Activated T-helper 9 cell treated with anti-CD3 and anti-CD28 coated beads, Interleukin-2, amount 50 U/mL, for 16 hours (primary cell): ENCODE results near the gene GUCD1.

ENCODE experiments used
- DNase-seq: peaks from one replicate; pipeline ENCODE4 v3.0.0-alpha.2; 2020; ENCODE audit warnings: low read depth

Gene GUCD1

DNA sequence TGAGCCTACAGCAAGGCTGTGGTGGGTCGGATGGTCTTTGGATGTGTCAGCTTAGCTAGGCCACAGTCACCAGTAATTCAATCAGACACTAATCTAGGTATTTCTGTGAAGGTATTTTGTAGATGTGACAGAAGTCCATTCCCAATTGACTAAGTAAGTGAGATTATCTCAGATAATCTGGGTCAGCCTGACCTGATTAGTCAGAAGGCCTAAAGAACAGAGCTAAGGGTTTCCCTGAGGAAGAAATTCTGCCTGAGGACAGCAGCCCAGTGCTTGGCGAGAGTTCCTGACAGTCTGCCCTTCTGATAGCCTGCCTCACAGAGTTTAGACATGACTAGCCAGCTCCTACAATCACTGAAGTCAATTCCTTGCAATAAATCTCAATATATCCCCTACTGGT, 28.7 kb downstream of the GUCD1 start:
- no peak for DNase-seq

DNA sequence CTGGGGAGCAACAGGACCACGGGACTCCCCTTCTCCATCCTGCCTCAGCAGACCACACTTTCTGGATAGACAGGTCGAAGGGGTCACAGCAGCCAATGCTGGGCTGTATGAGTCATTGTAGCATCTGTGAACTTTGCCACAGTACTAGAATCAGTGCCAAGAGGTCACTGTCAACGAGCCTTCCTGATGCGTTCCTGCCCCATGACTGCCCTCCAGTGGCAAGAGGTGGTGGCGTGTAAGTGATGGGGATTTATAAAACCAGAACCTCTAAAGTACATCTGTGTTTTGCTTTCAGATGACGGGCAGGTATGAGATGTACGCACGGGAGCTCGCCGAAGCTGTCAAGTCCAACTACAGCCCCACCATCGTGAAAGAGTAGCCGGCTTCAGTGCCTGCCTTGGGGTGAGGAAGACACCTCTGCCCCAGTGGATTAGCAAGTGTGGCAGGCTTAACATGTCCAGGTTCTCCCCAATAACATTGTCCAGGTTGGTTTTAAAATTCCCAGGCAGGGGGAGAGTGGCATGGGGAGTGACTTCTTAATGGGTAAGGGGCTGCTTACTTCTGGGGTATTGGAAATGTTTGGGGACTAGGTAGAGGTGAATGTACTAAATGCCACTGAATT, 29.4 kb downstream of the GUCD1 start:
- DNase-seq: peak; percentile 58

DNA sequence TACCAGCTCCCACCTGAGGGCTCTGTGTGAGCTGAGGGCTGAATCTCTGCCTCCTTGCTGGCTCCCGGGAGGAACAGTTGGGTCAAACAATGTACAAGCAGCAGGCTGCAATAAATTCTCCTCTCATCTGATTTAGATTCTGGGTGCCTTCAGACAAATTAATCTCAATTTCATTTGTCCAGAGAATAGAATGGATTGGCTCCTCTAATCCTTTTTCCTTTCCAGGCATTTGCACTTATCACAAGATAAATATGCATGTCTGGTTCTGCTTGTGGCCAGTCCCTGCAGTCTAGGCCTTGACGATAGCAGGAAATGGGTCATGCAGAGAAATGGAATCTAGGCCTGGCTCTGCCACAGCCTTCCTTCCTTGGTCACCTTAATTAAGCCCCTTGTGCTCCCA, 31.1 kb downstream of the GUCD1 start:
- DNase-seq: no peak

DNA sequence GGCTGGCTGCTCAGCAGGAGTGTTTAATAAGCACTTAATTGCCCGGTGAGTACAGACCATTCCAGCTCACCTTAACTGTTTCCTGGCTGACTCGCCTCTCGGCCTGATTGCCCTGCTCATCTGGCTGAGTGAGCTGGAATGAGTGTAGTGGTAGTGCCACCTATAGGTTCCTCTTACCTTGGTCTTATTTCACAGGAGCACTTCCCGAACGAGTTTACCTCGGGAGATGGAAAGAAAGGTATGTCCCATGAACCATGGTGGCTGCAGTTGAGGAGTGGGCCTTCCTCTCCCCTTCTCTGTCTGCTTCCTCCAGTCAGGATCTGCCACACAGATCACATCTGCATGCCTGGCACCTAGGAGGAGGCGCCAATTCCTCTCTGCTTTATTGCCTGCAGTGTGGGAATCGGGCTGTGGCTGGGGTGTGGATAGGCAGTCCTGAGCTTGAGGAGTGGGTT, 33.1 kb downstream of the GUCD1 start:
- DNase-seq: no peak

DNA sequence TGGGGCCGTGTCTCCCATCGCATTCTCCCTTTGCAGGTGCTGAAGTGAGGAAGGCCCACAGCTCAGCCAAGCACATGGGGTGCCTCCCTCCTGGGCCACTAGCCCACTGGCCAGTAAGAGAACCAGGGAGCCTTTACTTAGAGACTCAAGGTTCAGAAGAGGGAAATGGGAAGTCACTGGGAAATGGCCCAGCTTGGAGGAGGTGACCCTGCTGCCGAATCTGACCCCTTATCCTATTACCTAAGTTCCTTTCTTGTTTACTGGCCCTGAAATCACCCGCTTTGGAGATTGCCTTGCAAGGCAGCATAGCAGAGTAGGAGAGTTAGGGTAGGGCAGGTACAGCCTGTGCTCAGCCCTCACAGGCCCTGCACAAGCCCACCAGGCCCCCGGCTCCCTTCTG, 35.4 kb downstream of the GUCD1 start:
- DNase-seq: no peak

DNA sequence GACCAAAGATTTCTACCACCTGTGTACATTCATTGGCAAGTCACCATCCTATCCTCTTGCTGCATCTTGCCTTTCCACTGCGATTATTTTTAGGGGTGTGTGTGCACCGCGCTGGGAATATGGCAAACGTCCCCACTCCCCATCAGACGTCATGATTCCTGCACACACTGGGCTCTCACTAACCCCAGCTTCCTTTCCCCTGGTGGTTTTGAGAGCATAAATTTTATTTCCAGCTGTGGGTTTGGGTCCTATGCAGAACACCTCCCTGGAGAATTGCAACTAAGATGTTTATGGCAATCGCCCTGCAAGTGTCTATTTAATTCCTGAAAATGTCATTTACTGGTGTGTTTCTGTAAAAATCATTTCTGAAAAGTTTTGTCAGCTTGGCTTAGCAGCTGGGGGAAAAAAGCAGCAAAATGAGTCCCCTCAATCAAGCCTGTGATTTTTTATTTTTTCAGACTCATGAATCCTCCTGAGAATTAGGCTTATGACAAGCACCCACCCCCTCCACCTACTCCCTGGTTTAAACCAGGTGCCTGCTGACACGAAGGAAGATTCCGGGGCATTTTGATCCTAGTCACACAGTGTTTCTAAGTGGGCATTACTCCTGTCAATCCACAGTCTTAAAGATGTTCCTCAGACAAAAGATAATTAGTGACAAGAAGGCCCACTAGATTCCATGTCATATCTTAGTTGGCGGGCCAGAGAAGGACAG, 36.0 kb downstream of the GUCD1 start:
- DNase-seq: no peak

DNA sequence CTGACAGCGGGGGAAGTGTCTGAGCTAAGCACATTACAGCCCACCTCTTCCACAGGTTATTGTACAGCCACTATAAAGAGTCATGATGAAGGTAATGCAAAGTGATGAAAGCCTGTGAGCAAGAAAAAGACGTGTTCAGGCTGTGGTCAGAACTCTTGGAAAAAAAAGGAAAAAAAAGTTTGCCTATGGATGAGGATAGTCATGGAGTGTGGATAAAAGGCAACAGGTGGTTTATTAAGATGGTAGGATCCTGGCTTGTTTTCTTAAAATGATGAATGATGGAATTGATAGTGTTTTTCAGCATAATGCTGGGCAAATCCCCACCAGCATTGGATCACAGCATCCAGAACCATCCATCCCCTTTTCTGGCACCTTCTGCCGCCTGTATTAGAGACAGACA, 36.7 kb downstream of the GUCD1 start:
- DNase-seq: no peak

DNA sequence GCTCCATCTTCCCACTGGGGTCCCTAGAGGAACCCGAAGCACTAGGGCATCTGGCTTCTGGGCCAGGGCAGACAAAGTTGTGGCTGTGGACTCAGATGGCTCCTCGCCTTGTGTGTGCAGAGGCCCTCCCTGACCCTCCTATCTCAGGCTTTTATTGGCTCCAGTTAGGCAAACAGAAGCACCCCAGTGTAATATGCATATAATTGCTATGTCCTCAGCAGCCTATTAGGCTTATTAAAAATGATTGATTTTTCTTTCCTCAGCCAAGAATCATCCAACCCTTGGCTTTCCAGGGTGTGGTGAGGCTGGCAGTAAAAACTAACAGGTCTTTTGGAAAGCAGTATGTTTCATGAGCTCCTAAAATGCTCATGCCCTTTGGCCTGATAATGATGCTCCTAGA, 37.5 kb downstream of the GUCD1 start:
- no peak for DNase-seq

DNA sequence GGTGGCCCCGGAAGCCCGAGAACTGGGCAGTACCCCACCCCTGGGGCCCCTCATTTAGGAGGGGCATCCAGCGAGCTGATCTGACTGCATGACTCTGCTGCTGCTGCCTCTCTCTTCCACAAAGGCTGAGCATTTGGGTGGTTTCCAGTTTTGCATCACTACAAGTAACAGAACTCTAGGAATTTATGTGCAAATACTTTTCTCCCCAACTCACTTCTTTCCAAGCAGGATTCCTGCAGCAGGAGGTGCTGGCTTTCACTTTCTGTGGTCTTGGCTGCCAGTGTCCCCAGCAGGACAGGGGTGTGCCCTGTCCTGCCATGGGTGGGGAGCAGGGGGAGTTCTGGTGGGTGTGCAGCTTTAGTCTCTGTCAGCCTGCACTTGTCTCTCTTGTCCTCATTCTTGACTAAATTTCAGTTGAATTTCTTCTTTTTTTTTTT, 38.6 kb downstream of the GUCD1 start:
- no peak for DNase-seq

DNA sequence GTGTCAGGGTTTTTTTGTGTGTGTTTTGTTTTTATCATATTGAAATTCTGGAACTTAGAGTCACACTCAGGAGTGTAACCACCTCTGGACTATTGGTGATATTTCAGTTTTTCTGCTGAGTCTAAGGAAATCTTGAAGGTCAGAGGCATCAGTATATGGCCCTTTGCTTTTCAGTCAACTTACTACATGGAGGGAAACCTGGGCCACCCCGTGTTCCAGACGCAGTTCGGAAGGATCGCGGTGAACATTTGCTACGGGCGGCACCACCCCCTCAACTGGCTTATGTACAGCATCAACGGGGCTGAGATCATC, 40.0 kb downstream of the GUCD1 start:
- DNase-seq: no peak

DNA sequence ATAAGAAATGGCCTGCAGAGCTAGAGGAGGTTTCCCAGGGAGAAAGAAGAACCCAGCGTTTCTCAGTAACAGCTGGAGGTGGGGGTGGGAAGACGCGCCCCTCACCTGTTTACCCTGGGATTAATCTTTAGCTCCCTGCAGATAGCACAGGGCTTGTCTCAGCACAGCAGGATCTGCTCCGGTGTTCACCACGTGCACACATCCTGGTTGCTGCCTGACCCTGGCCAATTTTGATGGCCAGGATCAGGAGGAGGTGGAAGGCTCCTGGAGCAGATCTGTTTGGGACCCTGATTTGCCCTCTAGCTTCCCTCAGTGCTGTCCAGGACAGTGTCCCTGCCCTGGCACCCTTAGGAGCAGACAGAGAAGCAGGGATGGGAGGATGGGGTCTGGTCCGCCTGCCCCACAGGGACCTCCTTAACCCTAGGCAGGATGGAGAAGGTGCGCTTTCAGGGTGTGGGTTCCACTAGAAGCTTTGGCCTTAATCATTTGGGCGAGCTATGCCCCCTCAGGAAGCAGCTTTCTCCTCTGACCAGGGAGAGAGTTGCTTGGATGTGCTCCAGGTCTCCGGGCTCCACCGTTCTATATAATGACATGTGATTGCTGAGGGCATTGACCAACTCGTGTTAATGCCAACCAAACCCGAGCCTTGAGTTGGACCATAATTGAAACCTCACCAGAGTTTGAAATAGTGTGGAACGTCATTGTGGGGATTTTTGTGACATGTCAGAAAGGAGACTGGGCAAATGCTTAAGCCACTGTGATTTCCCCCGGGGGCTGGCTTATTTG, 40.5 kb downstream of the GUCD1 start:
- no peak for DNase-seq

DNA sequence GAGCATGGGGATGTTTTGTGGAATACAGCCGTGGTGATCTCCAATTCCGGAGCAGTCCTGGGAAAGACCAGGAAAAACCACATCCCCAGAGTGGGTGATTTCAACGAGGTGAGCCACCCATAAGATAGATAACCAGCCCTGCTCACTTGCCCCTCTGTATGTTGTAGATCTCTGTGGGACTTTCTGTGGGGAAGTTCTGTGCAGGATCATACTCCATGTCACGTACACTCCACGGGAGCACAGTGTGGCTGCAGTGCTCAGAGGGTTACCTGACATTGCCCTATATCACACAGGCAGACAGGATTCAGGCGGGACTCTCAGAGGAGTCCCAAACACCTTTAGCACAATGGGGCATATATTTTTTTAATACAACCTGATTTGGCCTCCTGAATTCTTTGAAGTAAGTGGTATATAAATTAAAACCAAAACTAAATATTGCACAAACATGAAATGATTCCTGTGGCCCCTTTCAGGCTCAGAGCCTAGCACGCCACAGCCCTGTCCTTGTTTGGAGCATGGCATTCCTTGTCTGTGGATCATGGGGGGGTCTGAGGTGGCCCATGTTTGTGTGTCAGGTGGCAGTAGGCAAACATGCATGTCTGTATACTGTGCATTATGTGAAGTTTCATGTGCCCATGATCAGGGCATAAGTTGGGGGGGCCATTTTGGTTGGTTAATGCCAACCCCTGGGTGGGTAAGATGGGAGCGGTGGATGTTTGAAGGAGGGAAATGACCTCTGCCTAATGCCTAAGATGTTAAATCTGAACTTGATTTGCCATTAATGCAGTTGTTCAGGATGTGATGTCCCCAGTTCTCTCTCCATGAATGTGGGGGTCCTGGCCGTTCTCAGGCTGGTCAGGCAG, 41.3 kb downstream of the GUCD1 start:
- DNase-seq: no peak

DNA sequence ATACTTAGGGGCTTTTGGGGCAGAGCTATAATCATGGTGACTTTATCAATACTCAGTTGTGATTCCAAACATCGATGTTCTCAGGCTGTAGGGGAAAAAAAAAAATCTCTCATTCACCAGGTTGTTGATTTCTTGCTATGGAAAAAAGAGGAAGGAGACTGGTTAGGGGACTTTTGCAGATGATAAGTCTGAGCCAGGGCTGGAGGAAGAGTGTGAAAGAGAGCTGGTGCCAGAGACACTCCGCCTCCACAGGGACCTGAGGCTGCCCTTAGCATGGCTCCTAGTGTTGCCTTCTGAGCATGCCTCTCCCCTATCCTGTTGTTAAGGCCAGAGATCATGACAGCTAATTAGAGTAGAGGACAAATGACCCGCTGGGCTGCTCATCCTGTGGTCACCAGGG, 42.9 kb downstream of the GUCD1 start:
- DNase-seq: no peak

DNA sequence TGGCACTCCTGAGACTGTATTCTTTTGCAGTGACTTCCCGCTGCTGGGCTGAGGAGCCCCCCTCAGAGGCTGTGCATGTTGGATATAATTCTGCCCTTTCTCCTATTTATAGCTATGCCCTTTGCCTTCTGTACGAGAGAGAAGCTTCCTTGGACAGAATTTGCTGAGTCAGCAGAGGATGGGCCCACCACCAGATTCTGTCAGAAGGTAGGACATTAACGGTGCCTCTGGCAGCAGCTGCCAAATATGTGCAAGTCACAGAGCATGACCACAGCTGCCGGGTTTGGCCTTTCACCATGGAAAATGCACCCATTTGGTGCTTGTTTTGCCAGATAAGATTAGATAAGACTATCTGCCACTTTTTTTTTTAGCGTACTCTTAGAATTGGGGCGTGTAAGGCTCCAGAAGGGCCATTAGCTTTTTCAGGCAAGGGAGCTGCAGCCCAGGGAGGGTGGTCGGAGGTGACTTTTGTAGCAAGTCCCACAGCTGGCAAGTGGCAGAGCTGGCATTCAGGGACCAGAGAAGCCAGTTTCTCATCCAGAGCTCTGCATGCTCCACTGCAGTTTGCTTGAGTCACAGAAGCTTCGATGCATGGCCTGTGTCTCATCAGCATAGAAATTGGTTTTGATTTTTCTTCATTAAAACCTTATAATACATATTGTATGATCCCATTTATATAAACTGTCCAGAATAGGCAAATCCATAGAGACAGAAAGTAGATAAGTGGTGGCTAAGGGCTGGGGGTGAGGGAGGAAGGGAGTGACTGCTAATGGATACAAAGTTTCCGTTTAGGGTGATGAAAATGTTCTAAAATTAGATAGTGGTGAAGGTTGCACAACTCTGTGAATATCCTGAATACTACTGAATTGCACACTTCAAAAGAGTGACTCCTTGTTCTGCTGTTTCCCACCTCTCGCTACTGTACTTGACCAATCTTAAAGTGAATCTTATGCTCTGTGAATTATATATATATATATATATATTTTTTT, 44.0 kb downstream of the GUCD1 start:
- DNase-seq: no peak

DNA sequence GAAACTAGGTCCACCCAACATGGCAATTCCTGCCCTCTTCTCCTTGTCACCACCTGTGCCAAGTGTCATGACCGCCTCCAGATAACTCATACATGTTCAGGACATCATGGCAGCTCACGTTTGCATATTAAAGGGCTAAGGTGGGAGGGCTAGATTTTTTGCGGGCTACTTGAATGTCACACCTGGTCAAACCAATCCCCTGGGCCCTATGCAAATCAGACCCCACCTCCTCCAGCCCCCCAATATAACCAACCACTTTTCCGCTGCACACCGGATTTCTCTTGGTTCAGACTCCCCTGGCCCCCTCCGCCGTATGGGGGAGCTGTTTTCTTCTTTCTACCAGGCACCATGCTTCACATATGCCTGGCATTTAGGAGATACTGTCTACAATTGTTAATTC, 47.2 kb downstream of the GUCD1 start:
- DNase-seq: no peak

DNA sequence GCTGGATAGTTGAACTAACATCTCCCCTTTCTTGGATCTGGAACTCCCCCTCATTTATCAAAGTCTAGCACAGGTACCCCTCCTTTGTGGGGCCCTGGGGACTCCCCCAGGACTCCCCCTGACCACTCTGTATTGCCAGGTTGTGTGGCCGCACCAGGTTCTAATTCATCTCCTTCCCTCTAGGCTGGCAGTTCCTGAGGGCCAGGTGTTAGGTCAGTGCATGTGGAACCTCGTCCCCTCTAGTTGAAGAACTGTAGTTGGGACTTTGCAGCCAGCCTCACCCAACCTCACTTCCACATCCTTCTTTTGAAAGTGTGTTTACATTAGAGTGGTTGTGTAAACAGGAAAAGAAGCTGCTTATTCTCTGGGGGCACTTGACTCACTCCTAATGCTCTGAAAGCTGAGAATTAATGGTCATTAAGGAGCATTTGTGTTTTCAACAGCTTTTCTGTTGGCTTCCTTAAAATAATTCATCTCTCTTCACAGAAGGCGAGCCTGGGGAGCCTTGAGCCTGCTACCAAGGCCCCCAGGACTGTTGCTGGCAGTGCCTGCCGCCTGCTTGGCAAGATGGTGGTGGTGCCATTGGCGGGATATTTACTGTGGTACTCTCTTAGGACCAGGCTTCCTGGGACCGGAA, 48.0 kb downstream of the GUCD1 start:
- no peak for DNase-seq

DNA sequence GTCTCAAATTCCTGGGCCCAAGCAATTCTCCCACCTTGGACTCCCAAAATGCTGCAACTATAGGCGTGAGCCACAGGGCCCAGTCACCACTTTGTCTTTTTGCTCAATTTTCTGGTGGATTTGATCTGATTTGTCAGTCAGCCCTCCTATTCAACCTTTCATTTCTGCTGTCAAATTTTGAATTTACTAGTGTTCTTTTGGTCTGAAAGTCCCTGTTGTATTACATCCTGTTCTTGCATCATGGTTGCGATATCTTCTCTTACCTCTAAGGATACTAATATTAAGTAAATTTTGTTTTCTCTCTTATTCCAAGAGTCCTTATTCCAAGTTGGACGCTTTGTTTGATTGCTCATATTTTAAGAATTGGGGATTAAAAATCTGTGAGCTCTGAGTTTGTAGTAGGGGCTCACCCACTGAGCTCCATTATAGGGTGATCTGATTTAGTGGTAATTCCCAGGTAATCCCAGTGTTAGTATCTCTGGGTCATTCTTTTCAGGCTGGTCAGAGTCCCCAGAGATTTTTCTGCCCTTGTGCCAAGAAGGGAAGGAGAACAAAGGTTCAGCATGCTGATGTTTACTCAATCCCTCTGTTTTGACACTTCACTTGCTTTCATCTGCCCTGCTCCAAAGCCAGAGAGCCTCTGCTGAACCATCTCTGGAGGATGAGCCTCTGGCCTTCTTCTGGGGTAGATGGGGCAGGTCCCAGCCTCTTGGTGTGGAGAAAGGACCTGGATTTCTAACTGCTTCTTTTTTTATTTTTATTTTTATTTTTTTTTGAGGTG, 49.8 kb downstream of the GUCD1 start:
- DNase-seq: no peak

DNA sequence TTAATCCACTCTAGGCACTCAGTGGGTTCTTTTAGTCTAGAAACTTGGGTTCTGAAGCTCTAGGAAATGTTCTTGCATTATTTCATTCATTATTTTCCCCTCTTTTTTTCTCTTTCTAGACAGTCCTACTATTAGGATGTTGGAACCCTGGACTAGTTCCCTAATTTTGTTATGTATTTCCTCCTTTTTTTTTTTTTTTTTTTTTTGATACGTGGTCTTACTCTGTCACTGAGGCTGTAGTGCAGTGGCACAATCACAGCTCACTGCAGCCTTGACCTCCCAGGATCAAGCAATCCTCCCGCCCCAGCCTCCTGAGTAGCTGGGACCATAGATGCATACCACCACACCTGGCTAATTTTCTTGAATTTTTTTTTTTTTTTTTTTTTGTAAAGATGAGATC, 50.4 kb downstream of the GUCD1 start:
- DNase-seq: no peak

DNA sequence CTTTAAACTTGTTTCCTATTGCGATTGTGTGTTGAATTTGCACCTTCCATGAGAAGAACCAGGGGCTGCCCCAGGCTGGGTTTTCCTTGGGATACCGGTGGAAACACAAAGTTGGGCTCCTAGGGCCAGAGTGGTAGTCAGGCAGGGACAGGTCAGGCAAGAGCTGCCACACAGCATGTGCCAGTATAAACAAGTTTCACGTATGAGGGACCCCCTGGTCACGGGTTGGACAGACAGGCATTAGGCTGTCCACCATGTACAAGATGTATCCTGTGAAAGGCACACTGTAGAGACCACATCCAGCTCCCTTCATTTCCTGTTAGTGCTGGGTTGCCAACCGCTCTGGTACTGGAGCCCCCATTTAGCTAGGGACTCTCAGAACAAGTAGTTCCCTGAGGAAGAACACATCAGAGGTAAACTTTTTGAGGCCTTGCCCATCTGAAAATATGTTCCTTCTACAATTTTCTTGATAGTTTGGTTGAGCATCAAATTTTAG, 51.0 kb downstream of the GUCD1 start:
- no peak for DNase-seq
